Hepatocyte (in vitro differentiated cells): Measurements from ENCODE around the gene OSBPL10. TPM values are rescaled to one million over a fixed set of nuclear protein-coding genes. Genes with fewer than 3 reads are reported as not detected.
A peak's percentile ranks its signal among the peaks of the same experiment; 100 is the strongest.

Experiments
- DNase-seq: peaks from one replicate; pipeline ENCODE4 v3.0.0-alpha.2; 2016; ENCODE audit warnings: low spot score
- H2AFZ ChIP-seq: fragments of 200-600 bp; sonication (generic); 2 replicates; pipeline ENCODE4 v1.6.0; 2016; ENCODE audit warnings: antibody characterized with exemption, mild to moderate bottlenecking
- H3K27ac ChIP-seq: fragments of 200-600 bp; sonication (generic); 2 replicates; pipeline ENCODE4 v1.5.1; 2016; ENCODE audit warnings: mild to moderate bottlenecking
- H3K27me3 ChIP-seq: fragments of 200-600 bp; sonication (generic); 2 replicates; pipeline ENCODE4 v1.6.1; 2016
- H3K36me3 ChIP-seq: fragments of 200-600 bp; sonication (generic); replicated peaks from 2 replicates; pipeline ENCODE4 v1.5.1; 2016; ENCODE audit warnings: low read depth; ENCODE audit not compliant: insufficient read depth
- H3K4me1 ChIP-seq: fragments of 200-600 bp; sonication (generic); 2 replicates; pipeline ENCODE4 v1.5.1; 2016; ENCODE audit warnings: mild to moderate bottlenecking, moderate library complexity; ENCODE audit not compliant: insufficient read depth
- H3K4me2 ChIP-seq: fragments of 200-600 bp; sonication (generic); 2 replicates; pipeline ENCODE4 v1.6.0; 2016
- H3K4me3 ChIP-seq: fragments of 200-600 bp; sonication (generic); 2 replicates; pipeline ENCODE4 v1.5.1; 2016; ENCODE audit warnings: mild to moderate bottlenecking
- H3K79me2 ChIP-seq: fragments of 200-600 bp; sonication (generic); 2 replicates; pipeline ENCODE4 v1.6.0; 2017; ENCODE audit warnings: mild to moderate bottlenecking
- H3K9me2 ChIP-seq: fragments of 200-600 bp; sonication (generic); replicated peaks from 2 replicates; pipeline ENCODE4 v1.6.0; 2017; ENCODE audit warnings: mild to moderate bottlenecking; ENCODE audit not compliant: insufficient read depth
- H3K9me3 ChIP-seq: fragments of 200-600 bp; sonication (generic); 2 replicates; pipeline ENCODE4 v1.5.1; 2016; ENCODE audit warnings: low read depth, mild to moderate bottlenecking
- H4K20me1 ChIP-seq: fragments of 200-600 bp; sonication (generic); 2 replicates; pipeline ENCODE4 v1.6.0; 2016; ENCODE audit warnings: mild to moderate bottlenecking; ENCODE audit not compliant: insufficient read depth, poor library complexity, severe bottlenecking
- CTCF ChIP-seq: fragments of 200-600 bp; sonication (generic); IDR thresholded peaks from 2 replicates; pipeline ENCODE4 v1.5.1; 2016; ENCODE audit warnings: antibody characterized with exemption, mild to moderate bottlenecking; ENCODE audit not compliant: poor library complexity
- EZH2 ChIP-seq: fragments of 200-600 bp; sonication (generic); IDR thresholded peaks from 2 replicates; pipeline ENCODE4 v1.6.1; 2016; ENCODE audit warnings: antibody characterized with exemption, mild to moderate bottlenecking, borderline replicate concordance
- EZH2phosphoT487 ChIP-seq: fragments of 200-600 bp; sonication (generic); IDR thresholded peaks from one replicate; pipeline ENCODE4 v1.6.1; 2018; ENCODE audit warnings: antibody characterized with exemption, mild to moderate bottlenecking, low read depth, moderate library complexity; ENCODE audit not compliant: unreplicated experiment, severe bottlenecking
- WGBS: methylation state at CpG from one replicate; pipeline ENCODE4 v1.1.6; 2016; ENCODE audit warnings: low lambda C conversion rate; ENCODE audit errors: missing lambda C conversion rate; 5-methylcytosine and 5-hydroxymethylcytosine counted together
- polyA plus RNA-seq: library from polyadenylated mRNA; unstranded; fragments of >200 nt; fragmentation: Nextera tagmentation; extraction: Ambion mirVana; gene quantifications from 2 replicates; pipeline ENCODE4 v1.2.1, GENCODE V29; 2016
- total RNA-seq: library from RNA; depleted of rRNA; stranded (reverse); fragments of >200 nt; gene quantifications from 2 replicates; pipeline ENCODE4 v1.2.3, GENCODE V29; 2014

Gene OSBPL10
- total and polyA plus RNA-seq, 2 experiments from 2014 or later, result 18.2 to 32.8 TPM

- H3K27me3 ChIP-seq, result no peaks in the 10 kb centered on the region
- no peak overlapping the region for H3K27ac ChIP-seq
- H3K36me3 ChIP-seq, result no peaks in the 10 kb centered on the region
- no peak overlapping the region for H3K4me2 ChIP-seq
- DNase-seq, result no peak
- H3K4me1 ChIP-seq, result peaks cover 8% of the 10 kb centered on the region
- no peaks in the 10 kb centered on the region for H3K9me3 ChIP-seq
- H3K4me3 ChIP-seq, result no peak overlapping the region
- WGBS, result 92% methylated on average over 5 of the region's 5 CpGs
- H4K20me1 ChIP-seq, result no peaks in the 10 kb centered on the region
- H3K79me2 ChIP-seq, result no peaks in the 10 kb centered on the region
- no peak overlapping the region for H2AFZ ChIP-seq
- H3K9me2 ChIP-seq, result no peaks in the 10 kb centered on the region
- TF ChIP-seq EZH2phosphoT487 (no peak), CTCF (no peak), EZH2 (no peak)
Observed at GRCh38 chr3:31723701-31724100, 257.4 kb downstream of the OSBPL10 start.

GRCh38 chr3:31721676-31722075 lies 259.4 kb downstream of the OSBPL10 start:
- DNase-seq, result peak; percentile 23
- no peaks in the 10 kb centered on the region for H3K9me2 ChIP-seq
- no peaks in the 10 kb centered on the region for H3K9me3 ChIP-seq
- H2AFZ ChIP-seq, result no peak overlapping the region
- H4K20me1 ChIP-seq, result no peaks in the 10 kb centered on the region
- no peak overlapping the region for H3K4me3 ChIP-seq
- no peak overlapping the region for H3K4me2 ChIP-seq
- TF ChIP-seq EZH2phosphoT487 (no peak), EZH2 (no peak), CTCF (no peak)
- no peaks in the 10 kb centered on the region for H3K36me3 ChIP-seq
- H3K4me1 ChIP-seq, result peaks cover 8% of the 10 kb centered on the region
- no peaks in the 10 kb centered on the region for H3K79me2 ChIP-seq
- 34% methylated on average over 3 of the region's 3 CpGs for WGBS
- no peaks in the 10 kb centered on the region for H3K27me3 ChIP-seq
- peak overlapping the region; percentile 40 for H3K27ac ChIP-seq

GRCh38 chr3:31714495-31715280 lies 266.4 kb downstream of the OSBPL10 start:
- no peaks in the 10 kb centered on the region for H3K27me3 ChIP-seq
- DNase-seq, result no peak
- no peak overlapping the region for H3K27ac ChIP-seq
- no peak overlapping the region for H3K4me2 ChIP-seq
- no peak overlapping the region for H2AFZ ChIP-seq
- H3K79me2 ChIP-seq, result no peaks in the 10 kb centered on the region
- no peaks in the 10 kb centered on the region for H3K36me3 ChIP-seq
- H3K9me3 ChIP-seq, result no peaks in the 10 kb centered on the region
- no peaks in the 10 kb centered on the region for H3K4me1 ChIP-seq
- TF ChIP-seq CTCF (no peak), EZH2 (no peak), EZH2phosphoT487 (no peak)
- WGBS, result 95% methylated on average over 11 of the region's 11 CpGs
- H3K9me2 ChIP-seq, result no peaks in the 10 kb centered on the region
- no peaks in the 10 kb centered on the region for H4K20me1 ChIP-seq
- H3K4me3 ChIP-seq, result no peak overlapping the region
